HepG2 (cell line): ENCODE measurements around the gene TULP4. TPM values are rescaled to one million over a fixed set of nuclear protein-coding genes. Genes with fewer than 3 reads are reported as not detected.

Experiments
- ATAD3A ChIP-seq: sonication (generic); formaldehyde crosslinking; IDR thresholded peaks from 2 replicates; pipeline ENCODE4 v1.4.0; 2020; ENCODE audit warnings: missing genetic modification reagents
- CCDC6 ChIP-seq: sonication (generic); formaldehyde crosslinking; IDR thresholded peaks from 2 replicates; pipeline ENCODE4 v1.8.1; 2022; ENCODE audit warnings: mild to moderate bottlenecking, missing genetic modification reagents, moderate library complexity
- HMG20A ChIP-seq: IDR thresholded peaks from 2 replicates; pipeline ENCODE4 v1.6.1; 2016; ENCODE audit warnings: borderline replicate concordance
- HNF4A ChIP-seq: sonication (generic); formaldehyde crosslinking; IDR thresholded peaks from 2 replicates; pipeline ENCODE4 v1.4.0; 2020; ENCODE audit warnings: missing genetic modification reagents
- KLF11 ChIP-seq: IDR thresholded peaks from 2 replicates; pipeline ENCODE4 v1.6.1; 2016; ENCODE audit warnings: missing compliant biosample characterization
- MIER2 ChIP-seq: IDR thresholded peaks from 2 replicates; pipeline ENCODE4 v1.6.1; 2016; ENCODE audit warnings: missing biosample characterization, missing genetic modification reagents
- ZBTB21 ChIP-seq: sonication (generic); formaldehyde crosslinking; IDR thresholded peaks from 2 replicates; pipeline ENCODE4 v1.4.0; 2020; ENCODE audit warnings: missing genetic modification reagents
- ZNF138 ChIP-seq: sonication (generic); formaldehyde crosslinking; IDR thresholded peaks from 2 replicates; pipeline ENCODE4 v1.5.0; 2020; ENCODE audit warnings: mild to moderate bottlenecking, low read depth, missing genetic modification reagents
- ZNF747 ChIP-seq: sonication (generic); formaldehyde crosslinking; IDR thresholded peaks from 2 replicates; pipeline ENCODE4 v1.8.1; 2023; ENCODE audit warnings: missing genetic modification reagents, mild to moderate bottlenecking, borderline replicate concordance
- polyA plus RNA-seq, 8 experiments: library from polyadenylated mRNA; depleted of rRNA in 3 of 8; stranded (reverse) in 7 of 8; unstranded in 1 of 8; fragments of >200 nt; fragmentation: Illumina TruSeq in 4 of 8; extraction: Trizol in 4 of 8; gene quantifications; 2 replicates each; pipeline versions ENCODE4 v1.2.1 to v1.2.3, GENCODE V29; 2011 to 2016; ENCODE audit warnings: low read depth in 4 of 8, missing spikeins in 1 of 8, mixed read lengths in 1 of 8; ENCODE audit not compliant: insufficient read depth in 1 of 8
- total RNA-seq, 5 experiments: library from RNA; depleted of rRNA; stranded (reverse); fragments of >200 nt; fragmentation: Illumina TruSeq; extraction: Trizol; gene quantifications; 2 replicates each; pipeline ENCODE4 v1.2.3, GENCODE V29; 2016; ENCODE audit warnings: low read depth in 1 of 5
- TF ChIP-seq, protein P1 (sequence below): IDR thresholded peaks from 2 replicates; pipeline ENCODE4 v1.6.1; 2016; ENCODE audit warnings: low read depth, missing genetic modification reagents, missing compliant biosample characterization
- TF ChIP-seq, protein P2 (sequence below): sonication (generic); formaldehyde crosslinking; IDR thresholded peaks from 2 replicates; pipeline ENCODE4 v1.4.0; 2020; ENCODE audit warnings: missing genetic modification reagents, borderline replicate concordance
- TF ChIP-seq, protein P3 (sequence below): sonication (generic); formaldehyde crosslinking; IDR thresholded peaks from 2 replicates; pipeline ENCODE4 v1.4.0; 2020; ENCODE audit warnings: missing genetic modification reagents
- TF ChIP-seq, protein P4 (sequence below): IDR thresholded peaks from 2 replicates; pipeline ENCODE4 v1.6.1; 2016; ENCODE audit warnings: control low read depth
- TF ChIP-seq, protein P5 (sequence below): sonication (generic); formaldehyde crosslinking; IDR thresholded peaks from 2 replicates; pipeline ENCODE4 v1.5.1; 2020; ENCODE audit warnings: missing genetic modification reagents, mild to moderate bottlenecking, borderline replicate concordance

Gene TULP4
- total and polyA plus RNA-seq, 2 of the 13 experiments (the other 11 are each of a cell fraction or from before 2014, with no cell fraction given) = 21.1 to 122 TPM

DNA sequence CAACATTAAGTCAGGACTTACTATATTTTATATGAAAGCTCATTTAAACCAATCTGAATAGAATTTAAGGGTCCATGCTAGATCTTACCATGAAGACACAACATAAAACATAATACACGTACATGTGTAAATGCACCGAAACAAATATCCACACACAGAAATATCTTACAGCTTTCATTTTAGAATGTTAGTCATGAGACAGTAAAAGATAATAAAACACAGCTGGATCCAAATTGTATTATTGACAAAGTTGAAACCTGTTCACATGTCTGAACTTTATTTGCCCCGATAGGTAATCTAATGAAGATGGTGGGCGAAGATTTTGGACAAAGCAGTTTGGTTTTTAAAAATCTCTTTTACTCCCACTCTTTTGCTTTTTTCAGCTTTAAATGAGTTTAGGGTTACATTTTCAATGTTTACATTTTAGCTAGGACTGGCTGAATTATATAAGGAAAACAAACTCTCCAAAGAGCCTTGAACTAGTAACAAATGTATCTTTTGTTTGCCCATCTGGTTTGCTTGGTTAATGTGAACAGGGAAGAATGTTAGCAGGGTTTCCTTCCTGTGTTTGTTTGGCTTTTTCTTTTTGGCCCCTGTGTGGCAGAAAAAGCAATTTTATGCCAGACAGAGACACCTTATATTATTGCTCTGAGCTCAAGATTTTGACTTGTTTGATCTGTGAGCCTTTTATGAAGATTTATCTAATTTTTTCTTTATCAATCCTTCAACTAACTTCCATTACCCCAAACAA lies 242.5 kb downstream of the TULP4 start (continued):
- TF ChIP-seq, protein P1, sequence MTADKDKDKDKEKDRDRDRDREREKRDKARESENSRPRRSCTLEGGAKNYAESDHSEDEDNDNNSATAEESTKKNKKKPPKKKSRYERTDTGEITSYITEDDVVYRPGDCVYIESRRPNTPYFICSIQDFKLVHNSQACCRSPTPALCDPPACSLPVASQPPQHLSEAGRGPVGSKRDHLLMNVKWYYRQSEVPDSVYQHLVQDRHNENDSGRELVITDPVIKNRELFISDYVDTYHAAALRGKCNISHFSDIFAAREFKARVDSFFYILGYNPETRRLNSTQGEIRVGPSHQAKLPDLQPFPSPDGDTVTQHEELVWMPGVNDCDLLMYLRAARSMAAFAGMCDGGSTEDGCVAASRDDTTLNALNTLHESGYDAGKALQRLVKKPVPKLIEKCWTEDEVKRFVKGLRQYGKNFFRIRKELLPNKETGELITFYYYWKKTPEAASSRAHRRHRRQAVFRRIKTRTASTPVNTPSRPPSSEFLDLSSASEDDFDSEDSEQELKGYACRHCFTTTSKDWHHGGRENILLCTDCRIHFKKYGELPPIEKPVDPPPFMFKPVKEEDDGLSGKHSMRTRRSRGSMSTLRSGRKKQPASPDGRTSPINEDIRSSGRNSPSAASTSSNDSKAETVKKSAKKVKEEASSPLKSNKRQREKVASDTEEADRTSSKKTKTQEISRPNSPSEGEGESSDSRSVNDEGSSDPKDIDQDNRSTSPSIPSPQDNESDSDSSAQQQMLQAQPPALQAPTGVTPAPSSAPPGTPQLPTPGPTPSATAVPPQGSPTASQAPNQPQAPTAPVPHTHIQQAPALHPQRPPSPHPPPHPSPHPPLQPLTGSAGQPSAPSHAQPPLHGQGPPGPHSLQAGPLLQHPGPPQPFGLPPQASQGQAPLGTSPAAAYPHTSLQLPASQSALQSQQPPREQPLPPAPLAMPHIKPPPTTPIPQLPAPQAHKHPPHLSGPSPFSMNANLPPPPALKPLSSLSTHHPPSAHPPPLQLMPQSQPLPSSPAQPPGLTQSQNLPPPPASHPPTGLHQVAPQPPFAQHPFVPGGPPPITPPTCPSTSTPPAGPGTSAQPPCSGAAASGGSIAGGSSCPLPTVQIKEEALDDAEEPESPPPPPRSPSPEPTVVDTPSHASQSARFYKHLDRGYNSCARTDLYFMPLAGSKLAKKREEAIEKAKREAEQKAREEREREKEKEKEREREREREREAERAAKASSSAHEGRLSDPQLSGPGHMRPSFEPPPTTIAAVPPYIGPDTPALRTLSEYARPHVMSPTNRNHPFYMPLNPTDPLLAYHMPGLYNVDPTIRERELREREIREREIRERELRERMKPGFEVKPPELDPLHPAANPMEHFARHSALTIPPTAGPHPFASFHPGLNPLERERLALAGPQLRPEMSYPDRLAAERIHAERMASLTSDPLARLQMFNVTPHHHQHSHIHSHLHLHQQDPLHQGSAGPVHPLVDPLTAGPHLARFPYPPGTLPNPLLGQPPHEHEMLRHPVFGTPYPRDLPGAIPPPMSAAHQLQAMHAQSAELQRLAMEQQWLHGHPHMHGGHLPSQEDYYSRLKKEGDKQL (CRISPR knock-in tag) = peak; percentile 87; the same call in 1 of the 2 replicates
- TF ChIP-seq HMG20A (CRISPR knock-in tag) (peak; percentile 91; the same call in 1 of the 2 replicates), ZNF138 (CRISPR knock-in tag) (no peak), ZNF747 (CRISPR knock-in tag) (peak; percentile 75), ZBTB21 (no peak), MIER2 (CRISPR knock-in tag) (peak; percentile 80; the same call in 1 of the 2 replicates), HNF4A (CRISPR knock-in tag) (peak; percentile 51), ATAD3A (no peak), CCDC6 (peak; percentile 54), KLF11 (CRISPR knock-in tag) (0 out of 2 replicates have a peak, but pooled peaks have one; percentile 48)
- TF ChIP-seq, protein P2, sequence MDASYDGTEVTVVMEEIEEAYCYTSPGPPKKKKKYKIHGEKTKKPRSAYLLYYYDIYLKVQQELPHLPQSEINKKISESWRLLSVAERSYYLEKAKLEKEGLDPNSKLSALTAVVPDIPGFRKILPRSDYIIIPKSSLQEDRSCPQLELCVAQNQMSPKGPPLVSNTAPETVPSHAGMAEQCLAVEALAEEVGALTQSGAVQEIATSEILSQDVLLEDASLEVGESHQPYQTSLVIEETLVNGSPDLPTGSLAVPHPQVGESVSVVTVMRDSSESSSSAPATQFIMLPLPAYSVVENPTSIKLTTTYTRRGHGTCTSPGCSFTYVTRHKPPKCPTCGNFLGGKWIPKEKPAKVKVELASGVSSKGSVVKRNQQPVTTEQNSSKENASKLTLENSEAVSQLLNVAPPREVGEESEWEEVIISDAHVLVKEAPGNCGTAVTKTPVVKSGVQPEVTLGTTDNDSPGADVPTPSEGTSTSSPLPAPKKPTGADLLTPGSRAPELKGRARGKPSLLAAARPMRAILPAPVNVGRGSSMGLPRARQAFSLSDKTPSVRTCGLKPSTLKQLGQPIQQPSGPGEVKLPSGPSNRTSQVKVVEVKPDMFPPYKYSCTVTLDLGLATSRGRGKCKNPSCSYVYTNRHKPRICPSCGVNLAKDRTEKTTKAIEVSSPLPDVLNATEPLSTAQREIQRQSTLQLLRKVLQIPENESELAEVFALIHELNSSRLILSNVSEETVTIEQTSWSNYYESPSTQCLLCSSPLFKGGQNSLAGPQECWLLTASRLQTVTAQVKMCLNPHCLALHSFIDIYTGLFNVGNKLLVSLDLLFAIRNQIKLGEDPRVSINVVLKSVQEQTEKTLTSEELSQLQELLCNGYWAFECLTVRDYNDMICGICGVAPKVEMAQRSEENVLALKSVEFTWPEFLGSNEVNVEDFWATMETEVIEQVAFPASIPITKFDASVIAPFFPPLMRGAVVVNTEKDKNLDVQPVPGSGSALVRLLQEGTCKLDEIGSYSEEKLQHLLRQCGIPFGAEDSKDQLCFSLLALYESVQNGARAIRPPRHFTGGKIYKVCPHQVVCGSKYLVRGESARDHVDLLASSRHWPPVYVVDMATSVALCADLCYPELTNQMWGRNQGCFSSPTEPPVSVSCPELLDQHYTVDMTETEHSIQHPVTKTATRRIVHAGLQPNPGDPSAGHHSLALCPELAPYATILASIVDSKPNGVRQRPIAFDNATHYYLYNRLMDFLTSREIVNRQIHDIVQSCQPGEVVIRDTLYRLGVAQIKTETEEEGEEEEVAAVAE (CRISPR knock-in tag) = peak; percentile 76; the same call in 1 of the 2 replicates
- TF ChIP-seq, protein P3, sequence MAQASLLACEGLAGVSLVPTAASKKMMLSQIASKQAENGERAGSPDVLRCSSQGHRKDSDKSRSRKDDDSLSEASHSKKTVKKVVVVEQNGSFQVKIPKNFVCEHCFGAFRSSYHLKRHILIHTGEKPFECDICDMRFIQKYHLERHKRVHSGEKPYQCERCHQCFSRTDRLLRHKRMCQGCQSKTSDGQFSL (CRISPR knock-in tag) = no peak
- TF ChIP-seq, protein P4, sequence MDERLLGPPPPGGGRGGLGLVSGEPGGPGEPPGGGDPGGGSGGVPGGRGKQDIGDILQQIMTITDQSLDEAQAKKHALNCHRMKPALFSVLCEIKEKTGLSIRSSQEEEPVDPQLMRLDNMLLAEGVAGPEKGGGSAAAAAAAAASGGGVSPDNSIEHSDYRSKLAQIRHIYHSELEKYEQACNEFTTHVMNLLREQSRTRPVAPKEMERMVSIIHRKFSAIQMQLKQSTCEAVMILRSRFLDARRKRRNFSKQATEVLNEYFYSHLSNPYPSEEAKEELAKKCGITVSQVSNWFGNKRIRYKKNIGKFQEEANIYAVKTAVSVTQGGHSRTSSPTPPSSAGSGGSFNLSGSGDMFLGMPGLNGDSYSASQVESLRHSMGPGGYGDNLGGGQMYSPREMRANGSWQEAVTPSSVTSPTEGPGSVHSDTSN (CRISPR knock-in tag) = no peak
- TF ChIP-seq, protein P5, sequence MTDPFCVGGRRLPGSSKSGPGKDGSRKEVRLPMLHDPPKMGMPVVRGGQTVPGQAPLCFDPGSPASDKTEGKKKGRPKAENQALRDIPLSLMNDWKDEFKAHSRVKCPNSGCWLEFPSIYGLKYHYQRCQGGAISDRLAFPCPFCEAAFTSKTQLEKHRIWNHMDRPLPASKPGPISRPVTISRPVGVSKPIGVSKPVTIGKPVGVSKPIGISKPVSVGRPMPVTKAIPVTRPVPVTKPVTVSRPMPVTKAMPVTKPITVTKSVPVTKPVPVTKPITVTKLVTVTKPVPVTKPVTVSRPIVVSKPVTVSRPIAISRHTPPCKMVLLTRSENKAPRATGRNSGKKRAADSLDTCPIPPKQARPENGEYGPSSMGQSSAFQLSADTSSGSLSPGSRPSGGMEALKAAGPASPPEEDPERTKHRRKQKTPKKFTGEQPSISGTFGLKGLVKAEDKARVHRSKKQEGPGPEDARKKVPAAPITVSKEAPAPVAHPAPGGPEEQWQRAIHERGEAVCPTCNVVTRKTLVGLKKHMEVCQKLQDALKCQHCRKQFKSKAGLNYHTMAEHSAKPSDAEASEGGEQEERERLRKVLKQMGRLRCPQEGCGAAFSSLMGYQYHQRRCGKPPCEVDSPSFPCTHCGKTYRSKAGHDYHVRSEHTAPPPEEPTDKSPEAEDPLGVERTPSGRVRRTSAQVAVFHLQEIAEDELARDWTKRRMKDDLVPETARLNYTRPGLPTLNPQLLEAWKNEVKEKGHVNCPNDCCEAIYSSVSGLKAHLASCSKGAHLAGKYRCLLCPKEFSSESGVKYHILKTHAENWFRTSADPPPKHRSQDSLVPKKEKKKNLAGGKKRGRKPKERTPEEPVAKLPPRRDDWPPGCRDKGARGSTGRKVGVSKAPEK (CRISPR knock-in tag) = no peak
